ENCODE data around the gene GRM2.

GRCh38 chr3:51684971-51685751 is 21.7 kb upstream of the GRM2 start:
- TF ChIP-seq CTCF (IDR thresholded peaks at IDR 0.05) (peak in 2 of 6 experiments; percentile 18 to 27), POLR2A (IDR thresholded peaks at IDR 0.05) (no peak)
